K562 (cell line): ENCODE measurements around the gene CNR1. TPM values are rescaled to one million over a fixed set of nuclear protein-coding genes. Genes with fewer than 3 reads are reported as not detected.

Source experiments
- BHLHE40 ChIP-seq: IDR thresholded peaks from 2 replicates; pipeline ENCODE4 v1.6.1; 2011; ENCODE audit warnings: low read length, improper control_type of control experiment
- BRD9 ChIP-seq: fragments of 450-650 bp; IDR thresholded peaks from 2 replicates; pipeline ENCODE4 v1.6.1; 2018; ENCODE audit warnings: low read depth; ENCODE audit not compliant: partially characterized antibody
- CREB1 ChIP-seq, 2 experiments: sonication (generic) in 1 of 2; formaldehyde crosslinking in 1 of 2; IDR thresholded peaks; 2 replicates each; pipeline versions ENCODE4 v1.6.1 to v1.8.0; 2012 to 2022; ENCODE audit warnings: inconsistent platforms in 1 of 2, mild to moderate bottlenecking in 1 of 2, missing genetic modification reagents in 1 of 2, moderate library complexity in 1 of 2
- FOXP4 ChIP-seq: sonication (generic); formaldehyde crosslinking; IDR thresholded peaks from 2 replicates; pipeline ENCODE4 v1.8.0; 2022; ENCODE audit warnings: mild to moderate bottlenecking, missing genetic modification reagents, borderline replicate concordance
- MAZ ChIP-seq, 2 experiments: fragments of 450-650 bp in 1 of 2; sonication (generic) in 1 of 2; formaldehyde crosslinking; IDR thresholded peaks in 1 of 2; conservative IDR thresholded peaks in 1 of 2; 2 replicates each; pipeline versions ENCODE4 v1.4.0 to v1.5.0; 2020; ENCODE audit warnings: mild to moderate bottlenecking in 1 of 2, missing genetic modification reagents in 1 of 2
- MYNN ChIP-seq, 2 experiments: sonication (generic); formaldehyde crosslinking in 1 of 2; IDR thresholded peaks; 2 replicates each; pipeline versions ENCODE4 v1.5.0 to v1.6.1; 2016 to 2020; ENCODE audit warnings: antibody characterized with exemption in 1 of 2, missing genetic modification reagents in 1 of 2
- PML ChIP-seq: IDR thresholded peaks from 2 replicates; pipeline ENCODE4 v1.6.1; 2012; ENCODE audit warnings: low read length, inconsistent platforms
- SMARCA5 ChIP-seq: fragments of 450-650 bp; IDR thresholded peaks from 2 replicates; pipeline ENCODE4 v1.6.1; 2016
- SP2 ChIP-seq: IDR thresholded peaks from 2 replicates; pipeline ENCODE4 v1.6.1; 2011; ENCODE audit warnings: mild to moderate bottlenecking, low read depth, low read length, moderate library complexity; ENCODE audit not compliant: poor library complexity, severe bottlenecking; ENCODE audit errors: extremely low read depth
- SRF ChIP-seq, 2 experiments: fragments of 250-450, 450-650 bp in 1 of 2; sonication (Bioruptor Pico) in 1 of 2; sonication (generic) in 1 of 2; formaldehyde crosslinking; IDR thresholded peaks; 2 replicates each; pipeline versions ENCODE4 v1.5.0 to v1.5.1; 2020 to 2022; ENCODE audit warnings: mild to moderate bottlenecking in 1 of 2, missing genetic modification reagents in 1 of 2
- SRSF7 ChIP-seq: fragments of 200-400 bp; formaldehyde crosslinking; optimal IDR thresholded peaks from 2 replicates; pipeline ENCODE3; 2017; ENCODE audit warnings: mild to moderate bottlenecking, low read depth, low read length
- THAP12 ChIP-seq: fragments of 250-450 bp; sonication (Bioruptor Pico); IDR thresholded peaks from 2 replicates; pipeline ENCODE4 v1.9.0; 2021; ENCODE audit warnings: mild to moderate bottlenecking, inconsistent platforms
- ZFP91 ChIP-seq: sonication (generic); formaldehyde crosslinking; IDR thresholded peaks from 2 replicates; pipeline ENCODE4 v1.8.0; 2022; ENCODE audit warnings: mild to moderate bottlenecking, missing genetic modification reagents
- ZNF175 ChIP-seq: fragments of 200-800 bp; sonication (Bioruptor generic); IDR thresholded peaks from 2 replicates; pipeline ENCODE4 v1.6.1; 2016; ENCODE audit warnings: low read depth, mild to moderate bottlenecking, missing genetic modification characterization, missing compliant biosample characterization
- ZNF655 ChIP-seq: fragments of 250-450 bp; sonication (Bioruptor Pico); IDR thresholded peaks from 2 replicates; pipeline ENCODE4 v1.5.0; 2021
- polyA plus RNA-seq, 8 experiments: library from polyadenylated mRNA; depleted of rRNA in 4 of 8; stranded (reverse) in 5 of 8; unstranded in 3 of 8; fragments of >200 nt; fragmentation: Nextera tagmentation in 2 of 8; fragmentation: Illumina TruSeq in 1 of 8; extraction: Ambion mirVana in 2 of 8; extraction: Trizol in 1 of 8; gene quantifications; 2 replicates each; pipeline versions ENCODE4 v1.2.1 to v1.2.3, GENCODE V29; 2011 to 2014; ENCODE audit warnings: inconsistent platforms in 1 of 8, missing spikeins in 1 of 8
- total RNA-seq, 7 experiments: library from RNA; depleted of rRNA in 6 of 7; stranded (reverse); fragments of >200 nt in 6 of 7; fragmentation: Illumina TruSeq in 2 of 7; extraction: Trizol in 2 of 7; gene quantifications; 2 replicates each; pipeline versions ENCODE4 v1.2.1 to v1.2.3, GENCODE V29; 2011 to 2021; ENCODE audit warnings: low replicate concordance in 1 of 7

The CNR1 gene
- total and polyA plus RNA-seq, 9 of the 15 experiments (the other 6 are each of a cell fraction or from before 2014, with no cell fraction given), result 0.50 to 1.9 (median 1.2) TPM; not detected in 1

- TF ChIP-seq ZFP91 (no peak), SP2 (no peak), BHLHE40 (no peak), SRF (CRISPR knock-in tag; IDR thresholded peaks at IDR 0.05) (no peak), THAP12 (CRISPR knock-in tag) (no peak), CREB1 (IDR thresholded peaks at IDR 0.05) (no peak), CREB1 (CRISPR knock-in tag; IDR thresholded peaks at IDR 0.05) (no peak), FOXP4 (CRISPR knock-in tag) (no peak), MAZ (CRISPR knock-in tag; conservative IDR thresholded peaks at IDR 0.05 in 1 of 2, IDR thresholded peaks at IDR 0.05 in 1 of 2) (peak in 1 of 2 experiments; percentile 62; a peak in 1 of 4 replicates), SMARCA5 (no peak), ZNF655 (no peak), BRD9 (no peak), ZNF175 (CRISPR knock-in tag) (0 out of 2 replicates have a peak, but pooled peaks have one; percentile 51), SRSF7 (no peak), PML (peak; percentile 78; the same call in 1 of the 2 replicates), MYNN (IDR thresholded peaks at IDR 0.05) (no peak), MYNN (CRISPR knock-in tag; IDR thresholded peaks at IDR 0.05) (no peak)
Observed at GRCh38 chr6:88171312-88171711, 5.2 kb upstream of the CNR1 start (continued).
